HG03064 (cell line): ENCODE results near the gene PRKCD.

Experiments
- ATAC-seq: cut with Tn5 transposase; IDR thresholded peaks from one replicate; pipeline ENCODE4 v1.9.1; 2021; ENCODE audit warnings: low read depth; ENCODE audit not compliant: unreplicated experiment

PRKCD gene

GRCh38 chr3:53211706-53212702 lies 51.0 kb downstream of the PRKCD start:
- ATAC-seq, result no peak

DNA sequence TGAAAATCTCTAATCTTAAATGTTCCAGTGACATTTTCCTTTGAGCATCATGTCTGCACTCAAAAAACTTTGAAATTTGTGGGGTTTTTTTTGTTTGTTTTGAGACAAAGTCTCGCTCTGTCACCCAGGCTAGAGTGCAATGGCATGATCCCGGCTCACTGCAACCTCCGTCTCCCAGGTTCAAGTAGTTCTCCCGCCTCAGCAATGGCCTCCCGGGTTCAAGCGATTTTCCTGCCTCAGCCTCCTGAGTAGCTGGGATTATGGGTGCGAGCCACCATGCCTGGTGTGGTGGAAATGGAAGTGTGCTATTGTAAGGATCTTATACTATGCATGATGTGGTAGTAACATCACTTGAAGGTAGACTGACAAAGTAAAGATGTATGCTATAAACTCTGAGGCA lies 52.3 kb downstream of the PRKCD start:
- ATAC-seq, result no peak

GRCh38 chr3:53215816-53216215 lies 54.8 kb downstream of the PRKCD start:
- no peak for ATAC-seq

DNA sequence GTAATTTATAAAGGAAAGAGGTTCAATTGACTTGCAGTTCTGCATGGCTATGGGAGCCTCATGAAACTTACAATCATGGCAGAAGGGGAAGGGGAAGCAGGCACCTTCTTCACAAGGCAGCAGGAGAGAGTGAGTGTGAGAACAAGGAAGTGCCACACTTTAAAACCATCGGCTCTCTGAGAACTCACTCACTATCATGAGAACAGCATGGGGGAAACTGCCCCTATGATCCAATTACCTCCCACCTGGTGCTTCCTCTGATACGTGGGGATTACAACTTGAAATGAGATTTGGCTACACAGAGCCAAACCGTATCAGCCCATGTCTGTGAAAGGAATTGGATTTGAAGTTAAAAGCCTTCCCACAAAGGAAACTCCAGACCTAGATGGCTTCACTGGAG lies 55.7 kb downstream of the PRKCD start:
- ATAC-seq, result no peak

GRCh38 chr3:53217175-53217574 lies 56.2 kb downstream of the PRKCD start:
- no peak for ATAC-seq

DNA sequence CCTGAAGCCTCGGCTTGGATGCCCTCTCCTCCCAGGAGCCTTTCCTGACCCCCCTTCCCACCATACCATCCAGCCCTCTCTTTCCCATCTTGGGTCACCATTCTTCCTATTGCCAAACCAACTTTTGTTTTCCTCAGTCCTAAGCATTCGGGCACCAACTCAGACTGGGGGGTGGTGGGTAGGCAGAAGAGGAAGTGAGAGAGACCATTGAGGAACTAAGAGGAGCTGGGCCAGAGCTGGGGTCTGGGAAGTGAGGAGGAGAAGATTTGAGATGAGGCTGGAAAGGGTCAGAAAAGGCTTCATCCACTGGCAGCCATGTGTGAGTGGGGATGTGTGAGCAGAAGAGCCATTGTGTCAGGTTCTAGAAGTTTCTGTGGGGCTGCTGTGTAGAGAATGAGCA lies 57.1 kb downstream of the PRKCD start:
- ATAC-seq, result no peak

GRCh38 chr3:53219895-53220483 lies 59.0 kb downstream of the PRKCD start:
- ATAC-seq, result no peak

GRCh38 chr3:53221345-53221744 lies 60.3 kb downstream of the PRKCD start:
- ATAC-seq, result no peak

- no peak for ATAC-seq
Observed at GRCh38 chr3:53221827-53222182, 60.8 kb downstream of the PRKCD start.

DNA sequence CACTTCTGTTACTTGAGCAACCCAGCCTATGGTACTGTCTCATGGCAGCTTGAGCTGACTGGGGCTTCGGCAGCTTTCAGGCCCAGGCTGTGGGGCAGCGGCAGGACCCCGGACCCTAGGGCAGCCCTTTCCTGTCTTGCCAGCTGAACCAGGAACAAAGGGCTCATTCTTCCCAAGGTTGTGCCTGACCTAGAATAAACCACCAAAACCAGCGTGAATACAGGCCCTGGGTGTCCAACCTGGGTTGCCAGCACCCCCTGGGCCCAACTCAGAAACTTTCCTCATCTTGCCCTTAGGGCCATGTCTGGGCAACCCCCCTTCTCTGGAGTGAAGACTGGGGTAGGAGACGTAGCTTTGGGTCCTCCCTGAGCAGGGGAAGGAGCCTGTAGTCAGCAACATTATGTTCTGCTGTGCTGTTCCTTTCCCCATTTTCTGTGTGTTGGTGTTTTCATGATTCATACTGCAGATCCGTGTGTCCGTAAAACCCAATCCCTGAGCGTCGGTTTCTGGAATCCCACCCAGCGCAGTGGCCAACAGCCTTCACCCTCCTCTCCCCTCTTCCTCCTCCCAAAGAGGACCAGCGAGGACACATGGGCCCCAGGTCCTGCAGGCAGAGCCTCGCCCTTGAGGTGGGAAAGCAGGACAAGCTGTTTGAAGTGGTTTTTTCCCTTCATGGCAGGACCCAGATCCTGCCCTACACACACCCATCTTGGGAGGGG lies 61.3 kb downstream of the PRKCD start:
- ATAC-seq, result no peak

- ATAC-seq, result no peak
Observed at GRCh38 chr3:53223025-53223424, 62.0 kb downstream of the PRKCD start.

DNA sequence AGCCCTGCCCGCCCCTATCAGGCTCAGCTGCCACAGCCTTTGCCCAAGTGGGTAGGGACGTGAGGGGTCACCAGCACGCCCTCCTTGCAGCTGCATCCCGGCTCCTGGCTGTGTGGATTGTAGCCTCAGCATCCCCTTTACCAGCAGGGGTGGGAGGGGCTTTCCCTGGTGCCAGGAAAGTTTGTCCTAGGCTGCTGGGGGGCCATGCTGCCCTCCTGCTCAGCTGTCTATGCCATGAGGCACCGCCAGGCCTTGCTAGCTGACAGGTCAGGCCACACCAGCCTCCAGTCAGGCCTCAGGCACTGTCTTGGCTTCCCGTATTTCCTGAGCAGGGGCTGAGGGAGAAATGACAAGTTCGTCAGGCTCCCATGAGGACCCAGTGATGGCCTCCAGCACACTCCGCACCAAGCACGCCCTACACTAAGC lies 62.5 kb downstream of the PRKCD start:
- no peak for ATAC-seq

- ATAC-seq, result no peak
Observed at GRCh38 chr3:53224026-53224425, 63.0 kb downstream of the PRKCD start.

DNA sequence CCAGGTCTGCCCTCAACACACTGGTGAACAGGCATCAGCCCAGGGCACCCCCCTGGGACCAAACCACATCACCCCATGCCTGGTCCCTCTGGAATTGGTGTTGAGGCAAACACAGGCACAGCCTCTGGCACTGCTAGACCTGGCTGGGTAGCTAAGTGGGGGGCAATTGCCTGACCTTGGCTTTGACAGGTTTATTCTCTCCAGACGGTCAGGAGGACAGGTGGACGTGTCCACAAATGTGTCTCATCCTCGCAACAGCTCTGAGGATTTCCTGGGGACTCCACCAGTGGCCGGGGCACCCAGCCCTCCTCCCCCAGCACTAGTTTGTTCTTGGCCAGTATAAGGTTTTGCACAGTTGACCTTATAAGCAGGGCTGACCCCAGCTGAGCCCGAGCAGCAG lies 63.5 kb downstream of the PRKCD start:
- no peak for ATAC-seq

DNA sequence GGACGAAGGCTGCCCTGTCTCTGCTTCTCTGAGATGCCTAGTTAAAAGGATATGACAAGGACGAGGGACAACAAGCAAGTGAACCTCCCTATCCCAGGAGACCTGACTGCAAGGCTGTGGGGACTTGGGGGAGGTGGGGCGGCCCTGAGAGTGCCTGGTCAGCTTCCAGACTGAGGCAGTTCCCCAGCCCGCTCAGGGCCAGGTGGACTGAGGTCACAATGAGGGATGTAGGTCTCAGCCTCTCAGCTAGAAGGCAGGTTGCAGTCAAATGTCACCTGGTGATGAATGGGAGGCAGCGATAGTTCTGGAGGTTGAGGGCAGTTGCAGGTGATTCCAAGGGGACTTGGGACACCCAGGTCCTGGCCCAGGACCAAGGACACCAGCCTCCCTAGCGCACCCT lies 64.2 kb downstream of the PRKCD start:
- ATAC-seq, result no peak

GRCh38 chr3:53225651-53226050 lies 64.6 kb downstream of the PRKCD start:
- no peak for ATAC-seq

- no peak for ATAC-seq
Observed at GRCh38 chr3:53226142-53226840, 65.3 kb downstream of the PRKCD start.

DNA sequence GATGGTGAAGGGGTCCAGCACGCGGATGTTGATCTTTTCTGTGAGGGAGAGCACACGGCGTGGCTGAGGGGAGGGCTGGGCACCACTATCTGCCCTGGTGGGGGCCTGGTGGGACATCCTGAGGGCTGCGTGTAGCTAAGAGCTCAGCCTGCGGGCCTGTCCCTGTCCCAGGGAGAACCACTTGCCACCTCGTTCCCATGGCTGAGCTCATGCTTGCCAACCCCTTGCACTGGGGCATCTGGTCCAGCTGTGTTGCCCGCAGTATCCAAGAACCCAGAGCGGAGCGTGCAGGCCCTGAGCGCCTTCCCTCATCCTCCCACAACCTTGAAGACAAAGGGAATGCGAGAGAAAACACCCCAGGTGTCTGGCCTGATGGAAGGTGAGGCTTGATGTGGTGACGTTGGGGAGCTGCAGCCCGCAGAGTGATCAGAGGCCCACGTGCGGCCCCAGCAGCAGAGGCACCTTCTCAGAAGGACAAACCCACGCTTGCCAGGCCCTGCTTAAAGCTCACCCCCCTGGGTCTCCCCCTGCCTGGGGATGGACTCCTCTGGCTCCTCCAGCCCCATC lies 65.9 kb downstream of the PRKCD start:
- no peak for ATAC-seq

DNA sequence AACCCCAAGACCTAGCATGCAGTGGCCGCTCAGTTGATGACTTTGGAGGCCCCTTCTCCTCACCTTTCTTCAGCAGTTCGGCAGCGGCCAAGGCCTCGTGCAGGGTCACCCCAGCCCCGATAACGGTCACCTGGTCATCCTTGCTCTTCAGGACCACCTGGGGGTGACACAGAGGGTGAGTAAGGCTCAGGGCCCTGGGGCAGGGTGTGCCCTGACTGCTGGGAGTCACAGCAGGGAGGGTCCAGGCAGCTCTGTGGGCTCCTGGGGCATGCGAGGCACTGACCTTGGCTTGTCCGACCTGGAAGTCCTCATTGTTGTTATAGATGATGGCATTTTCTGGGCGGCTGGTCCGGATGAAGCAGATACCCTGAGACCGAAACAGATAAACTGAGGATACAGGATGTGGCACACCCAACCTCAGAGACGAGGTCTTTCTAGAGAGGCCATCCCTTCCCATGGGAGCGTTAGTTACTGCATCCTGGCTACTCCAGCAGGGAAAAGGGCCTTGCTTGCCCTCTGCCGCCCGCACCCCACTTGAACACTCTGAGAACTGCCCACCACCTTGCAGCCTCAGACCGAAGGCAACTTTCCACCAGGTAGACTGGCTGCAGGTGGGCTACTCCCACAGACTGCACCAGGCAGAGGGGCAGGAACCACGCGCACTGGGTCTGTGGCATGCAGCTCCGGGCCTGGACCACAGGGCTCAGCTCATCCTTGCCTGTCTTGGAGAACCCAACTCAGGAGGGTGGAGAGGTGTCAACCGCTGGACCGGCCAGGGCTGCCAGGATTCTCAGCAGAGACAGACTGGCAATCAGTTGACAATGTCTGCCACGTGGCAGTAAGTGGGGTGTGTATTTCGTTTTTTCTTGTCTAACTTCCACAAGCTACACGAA lies 67.2 kb downstream of the PRKCD start:
- ATAC-seq, result no peak
